ENCODE measurements around the gene SYNPR. TPM values are rescaled to one million over a fixed set of nuclear protein-coding genes. Genes with fewer than 3 reads are reported as not detected.

Gene SYNPR
- total RNA-seq, 1 donor from 2014 or later, result 3.7 TPM

GRCh38 chr3:63264716-63265115, 13.4 kb upstream of the SYNPR start:
- no peak overlapping the region for H3K4me3 Mint-ChIP-seq
- H3K27ac Mint-ChIP-seq, result no peak overlapping the region
- TF ChIP-seq, protein P1, sequence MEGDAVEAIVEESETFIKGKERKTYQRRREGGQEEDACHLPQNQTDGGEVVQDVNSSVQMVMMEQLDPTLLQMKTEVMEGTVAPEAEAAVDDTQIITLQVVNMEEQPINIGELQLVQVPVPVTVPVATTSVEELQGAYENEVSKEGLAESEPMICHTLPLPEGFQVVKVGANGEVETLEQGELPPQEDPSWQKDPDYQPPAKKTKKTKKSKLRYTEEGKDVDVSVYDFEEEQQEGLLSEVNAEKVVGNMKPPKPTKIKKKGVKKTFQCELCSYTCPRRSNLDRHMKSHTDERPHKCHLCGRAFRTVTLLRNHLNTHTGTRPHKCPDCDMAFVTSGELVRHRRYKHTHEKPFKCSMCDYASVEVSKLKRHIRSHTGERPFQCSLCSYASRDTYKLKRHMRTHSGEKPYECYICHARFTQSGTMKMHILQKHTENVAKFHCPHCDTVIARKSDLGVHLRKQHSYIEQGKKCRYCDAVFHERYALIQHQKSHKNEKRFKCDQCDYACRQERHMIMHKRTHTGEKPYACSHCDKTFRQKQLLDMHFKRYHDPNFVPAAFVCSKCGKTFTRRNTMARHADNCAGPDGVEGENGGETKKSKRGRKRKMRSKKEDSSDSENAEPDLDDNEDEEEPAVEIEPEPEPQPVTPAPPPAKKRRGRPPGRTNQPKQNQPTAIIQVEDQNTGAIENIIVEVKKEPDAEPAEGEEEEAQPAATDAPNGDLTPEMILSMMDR (IDR thresholded peaks at IDR 0.05; ENCODE audit: unreplicated experiment), result no peak
- H3K36me3 Mint-ChIP-seq, result no peaks in the 10 kb centered on the region
- no peaks in the 10 kb centered on the region for H3K9me3 Mint-ChIP-seq
- DNase-seq (ENCODE audit: low spot score in 2 of 2, unreplicated experiment in 2 of 2), result no peak
- H3K4me1 Mint-ChIP-seq, result no peaks in the 10 kb centered on the region
- H3K27me3 Mint-ChIP-seq (ENCODE audit: low read depth), result peaks cover 7% of the 10 kb centered on the region

DNA sequence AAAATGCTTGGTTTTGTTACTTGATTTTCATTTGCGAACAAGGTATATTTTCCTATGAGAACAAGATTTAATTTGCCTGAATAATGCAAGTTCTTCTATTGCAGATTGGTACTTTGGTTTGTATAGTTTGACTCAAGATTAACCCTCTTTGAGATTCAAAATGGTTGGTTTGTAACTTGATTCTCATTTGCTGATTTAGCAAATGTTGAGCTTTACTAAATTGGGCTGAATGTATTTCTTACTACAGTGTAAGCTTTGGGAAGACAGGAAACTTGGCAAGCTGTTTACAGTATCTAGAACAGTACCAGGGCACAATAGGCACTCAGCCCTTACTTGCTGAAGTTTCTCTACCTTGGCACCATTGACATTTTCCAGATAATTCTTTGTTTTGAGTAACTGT, 3.7 kb upstream of the SYNPR start:
- no peak for DNase-seq (ENCODE audit: low spot score in 2 of 2, unreplicated experiment in 2 of 2)
- Mint-ChIP-seq H3K9me3 (peaks cover 5% of the 10 kb centered on the region), H3K4me3 (no peak overlapping the region), H3K27ac (no peak overlapping the region), H3K36me3 (no peaks in the 10 kb centered on the region), H3K27me3 (ENCODE audit: low read depth) (peaks cover 83% of the 10 kb centered on the region), H3K4me1 (peaks cover 16% of the 10 kb centered on the region)
- TF ChIP-seq, protein P1 (IDR thresholded peaks at IDR 0.05; ENCODE audit: unreplicated experiment), result no peak

DNA sequence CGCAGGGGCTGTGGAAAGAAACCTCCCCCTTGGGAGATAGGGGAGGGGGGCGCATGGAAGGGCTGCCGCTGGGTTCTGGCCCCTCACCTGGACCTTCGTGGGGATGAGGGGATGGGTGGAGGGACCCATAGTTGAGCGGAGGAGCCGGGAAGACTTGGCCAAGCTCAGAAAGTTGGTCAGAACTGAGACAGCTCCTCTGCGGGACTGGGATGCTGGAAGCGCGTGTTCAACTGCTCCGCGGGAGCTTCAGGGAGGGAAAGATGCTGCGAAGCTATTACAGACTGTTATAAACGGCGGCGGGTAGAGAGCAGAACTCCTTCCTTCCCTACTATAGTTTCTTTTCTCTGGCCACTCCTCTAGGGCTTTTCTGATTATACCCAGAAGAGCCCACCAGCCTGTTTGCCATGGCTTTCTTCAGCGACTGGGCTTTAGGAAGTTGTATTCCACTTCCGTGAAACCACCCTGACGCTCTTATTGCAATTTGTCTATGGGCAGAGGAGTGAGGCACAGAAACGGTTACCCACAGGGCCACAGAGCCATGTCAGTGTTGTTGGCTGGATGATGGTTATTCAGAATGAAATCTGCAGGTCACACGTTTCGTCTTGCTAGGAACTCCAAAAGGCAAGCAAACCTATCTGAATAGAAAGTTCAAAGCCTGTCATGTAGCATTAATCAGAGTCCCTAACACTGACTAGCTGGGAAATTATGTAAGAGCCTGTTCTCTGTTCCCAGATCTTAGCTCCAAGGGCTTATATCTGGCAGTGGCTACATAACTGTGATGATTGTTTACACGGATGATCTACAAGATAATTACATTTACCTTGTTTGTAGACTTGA, 1.1 kb downstream of the SYNPR start:
- H3K27me3 Mint-ChIP-seq (ENCODE audit: low read depth), result peaks cover 72% of the 10 kb centered on the region
- DNase-seq (ENCODE audit: low spot score in 2 of 2, unreplicated experiment in 2 of 2), result peak; percentile 25 to 41
- no peak overlapping the region for H3K27ac Mint-ChIP-seq
- no peaks in the 10 kb centered on the region for H3K36me3 Mint-ChIP-seq
- H3K9me3 Mint-ChIP-seq, result peaks cover 5% of the 10 kb centered on the region
- H3K4me3 Mint-ChIP-seq, result peak overlapping the region; percentile 65
- TF ChIP-seq, protein P1 (IDR thresholded peaks at IDR 0.05; ENCODE audit: unreplicated experiment), result no peak
- peaks cover 17% of the 10 kb centered on the region for H3K4me1 Mint-ChIP-seq

GRCh38 chr3:63287610-63288009, 9.5 kb downstream of the SYNPR start:
- Mint-ChIP-seq H3K27me3 (ENCODE audit: low read depth) (peaks cover 5% of the 10 kb centered on the region), H3K4me1 (no peaks in the 10 kb centered on the region), H3K9me3 (no peaks in the 10 kb centered on the region), H3K36me3 (no peaks in the 10 kb centered on the region), H3K4me3 (no peak overlapping the region), H3K27ac (no peak overlapping the region)
- TF ChIP-seq, protein P1 (IDR thresholded peaks at IDR 0.05; ENCODE audit: unreplicated experiment), result no peak
- no peak for DNase-seq (ENCODE audit: low spot score in 2 of 2, unreplicated experiment in 2 of 2)

- H3K27me3 Mint-ChIP-seq (ENCODE audit: low read depth), result peaks cover 3% of the 10 kb centered on the region
- H3K27ac Mint-ChIP-seq, result no peak overlapping the region
- no peaks in the 10 kb centered on the region for H3K36me3 Mint-ChIP-seq
- H3K4me1 Mint-ChIP-seq, result peaks cover 9% of the 10 kb centered on the region
- H3K9me3 Mint-ChIP-seq, result no peaks in the 10 kb centered on the region
- TF ChIP-seq, protein P1 (IDR thresholded peaks at IDR 0.05; ENCODE audit: unreplicated experiment), result no peak
- H3K4me3 Mint-ChIP-seq, result no peak overlapping the region
- DNase-seq (ENCODE audit: low spot score in 2 of 2, unreplicated experiment in 2 of 2), result no peak
These were observed 12.6 kb downstream of the SYNPR start for GRCh38 chr3:63290686-63291085.
